K562 (cell line): ENCODE results near the gene NOS1. TPM values are rescaled to one million over a fixed set of nuclear protein-coding genes. Genes with fewer than 3 reads are reported as not detected.

Source experiments
- ATAC-seq: fragments of 200-7000 bp; cut with Tn5 transposase; 3 replicates; pipeline ENCODE4 v1.9.1; 2020; ENCODE audit warnings: moderate library complexity
- Bru-seq: library from RNA; stranded (reverse); fragments of 400-500 nt; gene quantifications from one replicate; lab custom pipeline; 2021; lab: Mats Ljungman, UMichigan
- BruChase-seq, 2 experiments: library from RNA; stranded (reverse); fragments of 400-500 nt; gene quantifications; one replicate each; lab custom pipeline; 2021; lab: Mats Ljungman, UMichigan
- BruUV-seq: library from RNA; stranded (reverse); fragments of 400-500 nt; replicated peaks from 2 replicates; lab custom pipeline; 2021; lab: Mats Ljungman, UMichigan
- CTCF ChIA-PET: fragments of 300-600 bp; formaldehyde crosslinking; extraction: SDS; loops from one replicate; lab custom pipeline; 2021; ENCODE audit warnings: low intra/inter-chr PET ratio; lab: Yijun Ruan, JAX
- POLR2A ChIA-PET: fragments of 300-600, 350-650 bp; sonication (Branson Sonifier 250); formaldehyde crosslinking; extraction: SDS; loops from one replicate; lab custom pipeline; 2021; ENCODE audit warnings: antibody characterized with exemption, inconsistent platforms; lab: Yijun Ruan, JAX
- DNase-seq, 4 experiments: peaks; one replicate each; pipeline versions ENCODE4 v3.0.0 to v3.0.0-alpha.2; 2011 to 2018; ENCODE audit warnings: low spot score in 3 of 4, mixed read lengths in 3 of 4; ENCODE audit errors: extremely low read depth in 1 of 4
- FAIRE-seq: peaks from 2 replicates; lab custom pipeline; 2011; peaks lifted over from hg19 to GRCh38; lab: Jason Lieb, UNC
- H2AFZ ChIP-seq: 2 replicates; pipeline ENCODE4 v1.6.0; 2011; ENCODE audit warnings: low read depth, low read length, control low read depth, inconsistent platforms
- H3K27ac ChIP-seq: fragments of 200-600 bp; 3 replicates; pipeline ENCODE4 v1.8.0; 2011; ENCODE audit warnings: low read depth, mild to moderate bottlenecking, control low read depth, inconsistent platforms, low read length, moderate library complexity, mixed read lengths; ENCODE audit errors: extremely low read depth
- H3K27me3 ChIP-seq, 2 experiments: fragments of 300-600 bp in 1 of 2; 2 replicates in 1 of 2; 3 replicates in 1 of 2; pipeline versions ENCODE4 v1.6.0 to v1.8.0; 2011; ENCODE audit warnings: inconsistent platforms in 2 of 2, low read length in 2 of 2, mild to moderate bottlenecking in 1 of 2, mixed read lengths in 1 of 2, moderate library complexity in 1 of 2; ENCODE audit not compliant: control insufficient read depth in 2 of 2, insufficient read depth in 2 of 2
- H3K36me3 ChIP-seq: fragments of 300-600 bp; 3 replicates; pipeline ENCODE4 v1.8.0; 2011; ENCODE audit warnings: mild to moderate bottlenecking, low read length, inconsistent platforms; ENCODE audit not compliant: control insufficient read depth, insufficient read depth
- H3K4me1 ChIP-seq, 2 experiments: fragments of 200-600 bp in 1 of 2; replicated peaks in 1 of 2; 2 replicates in 1 of 2; 3 replicates in 1 of 2; pipeline versions ENCODE4 v1.5.1 to v1.8.0; 2011; ENCODE audit warnings: inconsistent platforms in 2 of 2, low read length in 2 of 2, mild to moderate bottlenecking in 1 of 2, mixed read lengths in 1 of 2, moderate library complexity in 1 of 2; ENCODE audit not compliant: control insufficient read depth in 2 of 2, insufficient read depth in 2 of 2
- H3K4me2 ChIP-seq: 2 replicates; pipeline ENCODE4 v1.6.1; 2011; ENCODE audit warnings: low read length, control low read depth, inconsistent platforms, mixed read lengths; ENCODE audit not compliant: insufficient read depth
- H3K4me3 ChIP-seq: fragments of 200-600 bp; sonication (generic), shearing (Covaris generic); 2 replicates; pipeline ENCODE4 v1.5.1; 2016; ENCODE audit warnings: control low read depth, inconsistent platforms
- H3K79me2 ChIP-seq: fragments of 200-600 bp; 3 replicates; pipeline ENCODE4 v1.8.0; 2011; ENCODE audit warnings: low read length, inconsistent platforms; ENCODE audit not compliant: control insufficient read depth, insufficient read depth
- H3K9ac ChIP-seq, 2 experiments: 2 replicates each; pipeline versions ENCODE4 v1.6.0 to v1.6.1; 2011; ENCODE audit warnings: low read depth in 2 of 2, low read length in 2 of 2, control low read depth in 1 of 2, inconsistent platforms in 1 of 2, mild to moderate bottlenecking in 1 of 2, mixed read lengths in 1 of 2; ENCODE audit not compliant: insufficient read depth in 1 of 2
- H3K9me1 ChIP-seq: one replicate; pipeline ENCODE4 v1.6.0; 2011; ENCODE audit warnings: inconsistent platforms, mild to moderate bottlenecking, low read length, moderate library complexity; ENCODE audit not compliant: control insufficient read depth, insufficient read depth
- H3K9me3 ChIP-seq: replicated peaks from 2 replicates; pipeline ENCODE4 v1.5.1; 2011; ENCODE audit warnings: low read depth, low read length, inconsistent platforms; ENCODE audit not compliant: control insufficient read depth, insufficient read depth
- H4K20me1 ChIP-seq: replicated peaks from 2 replicates; pipeline ENCODE4 v1.6.1; 2011; ENCODE audit warnings: low read length, inconsistent platforms, mixed read lengths; ENCODE audit not compliant: control insufficient read depth, insufficient read depth
- ARID2 ChIP-seq: fragments of 450-650 bp; IDR thresholded peaks from 2 replicates; pipeline ENCODE4 v1.6.1; 2017; ENCODE audit warnings: antibody characterized with exemption, mild to moderate bottlenecking
- HNRNPK ChIP-seq: fragments of 200-400 bp; formaldehyde crosslinking; IDR thresholded peaks from one replicate; pipeline ENCODE4 v1.6.1; 2018; ENCODE audit warnings: mild to moderate bottlenecking, low read depth, low read length; ENCODE audit not compliant: poor library complexity, severe bottlenecking
- PCBP1 ChIP-seq: fragments of 200-400 bp; formaldehyde crosslinking; IDR thresholded peaks from 2 replicates; pipeline ENCODE4 v1.6.1; 2018; ENCODE audit warnings: mild to moderate bottlenecking, low read depth, low read length; ENCODE audit not compliant: poor library complexity, severe bottlenecking
- WGBS: fragments of 100-300 bp; shearing (Covaris generic); methylation state at CpG from one replicate; pipeline ENCODE4 v1.1.6; 2016; ENCODE audit warnings: low coverage, mixed read lengths; ENCODE audit not compliant: insufficient coverage; ENCODE audit errors: missing lambda C conversion rate; 5-methylcytosine and 5-hydroxymethylcytosine counted together
- in situ Hi-C: fragments of 300-500 bp; cut with MboI; formaldehyde crosslinking; loops from 4 replicates; pipeline ENCODE4 v1.15.0; 2018; ENCODE audit warnings: inconsistent platforms, mixed read lengths
- intact Hi-C: fragments of 100-400 bp; cut with micrococcal nuclease; formaldehyde crosslinking; loops from 2 replicates; pipeline ENCODE4 v1.14.2; 2022
- long read RNA-seq, 3 experiments: library from polyadenylated mRNA in 2 of 3; library from RNA in 1 of 3; unstranded in 2 of 3; stranded (forward) in 1 of 3; transcript quantifications; one replicate each; pipeline ENCODE4 v2.0.0, GENCODE V29; 2019 to 2022
- polyA minus RNA-seq, 3 experiments: library from RNA; depleted of rRNA, polyadenylated mRNA; stranded (reverse); fragments of >200 nt; gene quantifications; 2 replicates each; pipeline ENCODE4 v1.2.3, GENCODE V29; 2011
- polyA plus RNA-seq, 8 experiments: library from polyadenylated mRNA; depleted of rRNA in 4 of 8; stranded (reverse) in 5 of 8; unstranded in 3 of 8; fragments of >200 nt; fragmentation: Nextera tagmentation in 2 of 8; fragmentation: Illumina TruSeq in 1 of 8; extraction: Ambion mirVana in 2 of 8; extraction: Trizol in 1 of 8; gene quantifications; 2 replicates each; pipeline versions ENCODE4 v1.2.1 to v1.2.3, GENCODE V29; 2011 to 2014; ENCODE audit warnings: inconsistent platforms in 1 of 8, missing spikeins in 1 of 8
- total RNA-seq, 7 experiments: library from RNA; depleted of rRNA in 6 of 7; stranded (reverse); fragments of >200 nt in 6 of 7; fragmentation: Illumina TruSeq in 2 of 7; extraction: Trizol in 2 of 7; gene quantifications; 2 replicates each; pipeline versions ENCODE4 v1.2.1 to v1.2.3, GENCODE V29; 2011 to 2021; ENCODE audit warnings: low replicate concordance in 1 of 7

The NOS1 gene
- not detected in 2 replicates for total RNA-seq (2011; cell fraction: chromatin; rRNA removed; ENCODE audit: low replicate concordance)
- total RNA-seq (2011; cell fraction: nucleolus; rRNA removed): not detected in 2 replicates
- not detected in 2 replicates for total RNA-seq (2011; cell fraction: nucleoplasm; rRNA removed)
- total RNA-seq (2014; rRNA removed) (not detected in 2 replicates), total RNA-seq (2014; rRNA removed; fragmentation: Illumina TruSeq; extraction: Trizol) (not detected in 2 replicates), total RNA-seq (2015; rRNA removed; fragmentation: Illumina TruSeq; extraction: Trizol) (not detected in 2 replicates), total RNA-seq (2021) (0.02 TPM in 1 of 2 replicates, not detected in the other), polyA plus RNA-seq (2011; rRNA removed) (not detected in 2 replicates), polyA plus RNA-seq (2014; fragmentation: Illumina TruSeq; extraction: Trizol) (not detected in 2 replicates), polyA plus RNA-seq (2014; fragmentation: Nextera tagmentation; extraction: Ambion mirVana) (not detected), polyA plus RNA-seq (2014; rRNA removed) (not detected in 2 replicates), polyA minus RNA-seq (2011; rRNA and poly(A)+ RNA removed) (not detected in 2 replicates), Bru-seq, nascent RNA (percentile 1 among the genes with signal in this experiment), BruChase-seq, experiment 1, labeled RNA remaining after a 2-hour chase (not detected), BruChase-seq, experiment 2, labeled RNA remaining after a 6-hour chase (not detected)
- not detected in 2 replicates for polyA plus RNA-seq (2011; cell fraction: cytosol; rRNA removed)
- not detected in 2 replicates for polyA plus RNA-seq (2011; cell fraction: nucleus; rRNA removed)
- polyA plus RNA-seq (2012): not detected in 2 replicates
- not detected in 2 replicates for polyA minus RNA-seq (2011; cell fraction: cytosol; rRNA and poly(A)+ RNA removed)
- not detected in 2 replicates for polyA minus RNA-seq (2011; cell fraction: nucleus; rRNA and poly(A)+ RNA removed)
- long read RNA-seq, experiment 1: 0 reads
- long read RNA-seq, experiment 2: 0 reads
- long read RNA-seq, experiment 3: 0 reads

- Histone ChIP-seq H2AFZ (no peak within 1 kb of the TSS), H3K4me3 (no peak within 1 kb of the TSS), H3K9me1 (no peaks in the 10 kb centered on the region), H3K9me3 (no peaks in the 10 kb centered on the region), H3K27ac (no peak within 1 kb of the TSS), H3K79me2 (no peaks in the 10 kb centered on the region), H3K36me3 (no peaks in the 10 kb centered on the region), H3K27me3 (peaks cover 2 to 48% of the 10 kb centered on the region in 2 experiments; a peak in 2 of 5 replicates), H4K20me1 (no peaks in the 10 kb centered on the region; the same call in 1 of the 2 replicates), H3K9ac (no peak within 1 kb of the TSS), H3K4me1 (peaks cover 0 to 6% of the 10 kb centered on the region in 2 experiments; a peak in 1 of 5 replicates), H3K4me2 (no peak within 1 kb of the TSS)
- DNase-seq (no peak), FAIRE-seq (no peak), ATAC-seq (no peak)
- TF ChIP-seq ARID2: no peak
- TF ChIP-seq PCBP1: peak; percentile 17
- TF ChIP-seq HNRNPK: peak; percentile 6
- ChIA-PET CTCF (no interaction called here), POLR2A (no interaction called here)
- BruUV-seq: no TSS peak
- intact Hi-C loops (loop anchor here (10.0 kb wide), 1 partner anchor 127 kb away; no protein-coding TSS in a partner anchor), in situ Hi-C loops (no loop called here)
- WGBS: 2% methylated on average over 20 of the region's 33 CpGs
These were observed at the start of gene NOS1 for GRCh38 chr12:117361347-117361751. TSS of gene NOS1 (minus strand) at chr12:117361626. CDS start at chr12:117331069, 30,557 bp downstream.
